Astrocyte (in vitro differentiated cells and primary cell): ENCODE measurements around the gene PCTP. TPM values are rescaled to one million over a fixed set of nuclear protein-coding genes. Genes with fewer than 3 reads are reported as not detected.

Experiments used
- DNase-seq: peaks from one replicate; pipeline ENCODE4 v3.0.0-alpha.2; 2010; ENCODE audit warnings: low read depth
- FAIRE-seq: peaks from 2 replicates; lab custom pipeline; 2011; peaks lifted over from hg19 to GRCh38; lab: Jason Lieb, UNC
- H2AFZ ChIP-seq: 2 replicates; pipeline ENCODE4 v1.6.0; 2012; ENCODE audit warnings: low read depth, low read length, inconsistent platforms
- H3K27ac ChIP-seq: 2 replicates; pipeline ENCODE4 v1.5.1; 2011; ENCODE audit warnings: low read depth, low read length, inconsistent platforms
- H3K27me3 ChIP-seq: 2 replicates; pipeline ENCODE4 v1.6.0; 2011; ENCODE audit warnings: low read length, inconsistent platforms; ENCODE audit not compliant: insufficient read depth
- H3K36me3 ChIP-seq: 2 replicates; pipeline ENCODE4 v1.5.1; 2011; ENCODE audit warnings: low read length, inconsistent platforms; ENCODE audit not compliant: insufficient read depth
- H3K4me1 ChIP-seq: 2 replicates; pipeline ENCODE4 v1.5.1; 2011; ENCODE audit warnings: low read length, inconsistent platforms; ENCODE audit not compliant: insufficient read depth
- H3K4me2 ChIP-seq: 2 replicates; pipeline ENCODE4 v1.6.0; 2012; ENCODE audit warnings: low read length, inconsistent platforms
- H3K4me3 ChIP-seq: 2 replicates; pipeline ENCODE4 v1.5.1; 2011; ENCODE audit warnings: low read depth, mild to moderate bottlenecking, low read length, inconsistent platforms; ENCODE audit not compliant: insufficient read depth
- H3K79me2 ChIP-seq: 2 replicates; pipeline ENCODE4 v1.6.0; 2012; ENCODE audit warnings: mild to moderate bottlenecking, low read length, inconsistent platforms; ENCODE audit not compliant: insufficient read depth
- H3K9ac ChIP-seq: 2 replicates; pipeline ENCODE4 v1.6.0; 2012; ENCODE audit warnings: mild to moderate bottlenecking, low read length, inconsistent platforms
- H3K9me3 ChIP-seq: 2 replicates; pipeline ENCODE4 v1.5.1; 2012; ENCODE audit warnings: low read depth, mild to moderate bottlenecking, low read length, inconsistent platforms; ENCODE audit not compliant: insufficient read depth
- H4K20me1 ChIP-seq: 2 replicates; pipeline ENCODE4 v1.6.0; 2012; ENCODE audit warnings: low read length, inconsistent platforms; ENCODE audit not compliant: insufficient read depth
- H3K27ac Mint-ChIP-seq: one replicate; pipeline ENCODE4 v1.8.0; 2021; ENCODE audit warnings: mild to moderate bottlenecking, mixed read lengths; ENCODE audit not compliant: unreplicated experiment
- H3K27me3 Mint-ChIP-seq: one replicate; pipeline ENCODE4 v1.8.0; 2021; ENCODE audit warnings: low read depth, mixed read lengths; ENCODE audit not compliant: unreplicated experiment
- H3K36me3 Mint-ChIP-seq: one replicate; pipeline ENCODE4 v1.8.0; 2021; ENCODE audit warnings: low read depth, mixed read lengths; ENCODE audit not compliant: unreplicated experiment
- H3K4me1 Mint-ChIP-seq: one replicate; pipeline ENCODE4 v1.8.0; 2021; ENCODE audit warnings: low read depth, mixed read lengths; ENCODE audit not compliant: unreplicated experiment
- H3K4me3 Mint-ChIP-seq: one replicate; pipeline ENCODE4 v1.8.0; 2021; ENCODE audit warnings: mild to moderate bottlenecking, moderate library complexity, mixed read lengths; ENCODE audit not compliant: unreplicated experiment
- H3K9me3 Mint-ChIP-seq: one replicate; pipeline ENCODE4 v1.8.0; 2021; ENCODE audit warnings: mild to moderate bottlenecking, mixed read lengths; ENCODE audit not compliant: unreplicated experiment
- CTCF ChIP-seq: IDR thresholded peaks from 2 replicates; pipeline ENCODE4 v1.5.1; 2011; ENCODE audit warnings: low read depth, mild to moderate bottlenecking, inconsistent platforms, low read length, moderate library complexity; ENCODE audit not compliant: insufficient read depth
- EZH2 ChIP-seq: IDR thresholded peaks from 2 replicates; pipeline ENCODE4 v1.6.1; 2012; ENCODE audit warnings: mild to moderate bottlenecking, low read length, inconsistent platforms; ENCODE audit not compliant: insufficient read depth
- total RNA-seq: library from RNA; stranded (reverse); gene quantifications from 2 replicates; pipeline ENCODE4 v1.2.1, GENCODE V29; 2021

PCTP gene
- total RNA-seq, 1 donor from 2014 or later: 16.4 TPM

- H3K79me2 ChIP-seq: peaks cover 7% of the 10 kb centered on the region
- TF ChIP-seq CTCF: peak; percentile 58
- no peak for TF ChIP-seq EZH2
- no peak overlapping the region for H3K4me2 ChIP-seq
- H3K4me1 ChIP-seq: no peaks in the 10 kb centered on the region
- FAIRE-seq (peak; percentile 55), DNase-seq (peak; percentile 36)
- no peaks in the 10 kb centered on the region for H3K36me3 ChIP-seq
- H3K9ac ChIP-seq: no peak overlapping the region
- Mint-ChIP-seq H3K36me3 (peaks cover 15% of the 10 kb centered on the region), H3K4me1 (no peaks in the 10 kb centered on the region), H3K27ac (no peak overlapping the region), H3K27me3 (no peaks in the 10 kb centered on the region), H3K4me3 (no peak overlapping the region), H3K9me3 (no peaks in the 10 kb centered on the region)
- no peak overlapping the region for H3K27ac ChIP-seq
- H2AFZ ChIP-seq: no peak overlapping the region
- H4K20me1 ChIP-seq: peaks cover 28% of the 10 kb centered on the region
- H3K27me3 ChIP-seq: no peaks in the 10 kb centered on the region
- no peaks in the 10 kb centered on the region for H3K9me3 ChIP-seq
- H3K4me3 ChIP-seq: no peak overlapping the region
Observed at GRCh38 chr17:55770196-55770870, 19.5 kb downstream of the PCTP start.

- Histone ChIP-seq H3K36me3 (no peaks in the 10 kb centered on the region), H3K4me1 (no peaks in the 10 kb centered on the region), H3K9ac (no peak overlapping the region), H3K4me2 (no peak overlapping the region), H3K79me2 (no peaks in the 10 kb centered on the region), H3K4me3 (no peak overlapping the region), H3K9me3 (no peaks in the 10 kb centered on the region), H2AFZ (no peak overlapping the region), H4K20me1 (peaks cover 22% of the 10 kb centered on the region), H3K27me3 (no peaks in the 10 kb centered on the region), H3K27ac (no peak overlapping the region)
- no peak for DNase-seq
- no peak for FAIRE-seq
- no peak overlapping the region for H3K4me3 Mint-ChIP-seq
- no peaks in the 10 kb centered on the region for H3K4me1 Mint-ChIP-seq
- no peaks in the 10 kb centered on the region for H3K9me3 Mint-ChIP-seq
- H3K36me3 Mint-ChIP-seq: peaks cover 24% of the 10 kb centered on the region
- H3K27me3 Mint-ChIP-seq: no peaks in the 10 kb centered on the region
- no peak overlapping the region for H3K27ac Mint-ChIP-seq
- TF ChIP-seq CTCF (no peak), EZH2 (no peak)
Observed at GRCh38 chr17:55772086-55772485, 21.2 kb downstream of the PCTP start.

- H3K9ac ChIP-seq: no peak overlapping the region
- no peak overlapping the region for H3K27ac Mint-ChIP-seq
- no peaks in the 10 kb centered on the region for H3K4me1 ChIP-seq
- H3K4me1 Mint-ChIP-seq: no peaks in the 10 kb centered on the region
- H3K27me3 Mint-ChIP-seq: no peaks in the 10 kb centered on the region
- TF ChIP-seq CTCF: no peak
- TF ChIP-seq EZH2: no peak
- H3K79me2 ChIP-seq: no peaks in the 10 kb centered on the region
- no peaks in the 10 kb centered on the region for H3K9me3 Mint-ChIP-seq
- peaks cover 24% of the 10 kb centered on the region for H3K36me3 Mint-ChIP-seq
- H3K4me3 Mint-ChIP-seq: no peak overlapping the region
- H3K9me3 ChIP-seq: no peaks in the 10 kb centered on the region
- H4K20me1 ChIP-seq: peaks cover 17% of the 10 kb centered on the region
- DNase-seq (no peak), FAIRE-seq (no peak)
- H3K4me3 ChIP-seq: no peak overlapping the region
- H3K36me3 ChIP-seq: peaks cover 3% of the 10 kb centered on the region
- no peaks in the 10 kb centered on the region for H3K27me3 ChIP-seq
- no peak overlapping the region for H3K27ac ChIP-seq
- no peak overlapping the region for H2AFZ ChIP-seq
- H3K4me2 ChIP-seq: no peak overlapping the region
Observed at GRCh38 chr17:55773671-55774070, 22.8 kb downstream of the PCTP start.
